CD4-positive, alpha-beta T cell treated with Interferon alpha-2 for 1 hour (primary cell): ENCODE data around the gene CAMSAP1.
A peak's percentile ranks its signal among the peaks of the same experiment; 100 is the strongest.

ENCODE experiments used
- DNase-seq, 2 donors: peaks; one replicate each; pipeline ENCODE4 v3.0.0-alpha.2; 2020 to 2022

CAMSAP1 gene

DNA sequence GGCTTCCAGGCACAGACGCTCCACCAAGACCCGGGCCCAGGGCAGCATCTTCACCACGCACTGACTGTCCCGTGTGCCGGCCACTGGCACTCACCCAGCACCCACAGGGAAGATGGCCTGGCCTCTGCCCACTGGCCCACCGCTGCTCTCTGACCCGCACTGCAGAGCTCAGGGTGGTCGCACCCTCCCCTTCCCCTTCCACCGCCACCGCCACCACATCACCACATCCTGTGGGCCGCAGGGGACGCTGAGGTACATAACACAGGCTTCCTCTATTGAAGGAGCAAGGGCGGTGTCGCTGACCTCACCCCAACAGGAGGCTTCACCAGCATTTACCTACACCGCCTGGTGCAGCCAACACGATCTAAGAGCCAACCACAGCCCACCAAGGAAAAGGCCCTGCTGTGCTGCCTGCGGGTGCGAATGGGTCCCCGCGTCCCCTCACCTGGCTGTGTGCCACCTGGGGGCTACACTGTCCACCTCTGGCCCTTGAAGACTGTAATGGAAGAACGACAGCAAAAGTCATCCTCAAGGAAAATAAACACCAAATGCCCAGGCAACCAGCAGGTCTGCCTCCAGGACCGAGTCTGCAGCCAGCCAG lies 101.8 kb downstream of the CAMSAP1 start:
- DNase-seq, result no peak

DNA sequence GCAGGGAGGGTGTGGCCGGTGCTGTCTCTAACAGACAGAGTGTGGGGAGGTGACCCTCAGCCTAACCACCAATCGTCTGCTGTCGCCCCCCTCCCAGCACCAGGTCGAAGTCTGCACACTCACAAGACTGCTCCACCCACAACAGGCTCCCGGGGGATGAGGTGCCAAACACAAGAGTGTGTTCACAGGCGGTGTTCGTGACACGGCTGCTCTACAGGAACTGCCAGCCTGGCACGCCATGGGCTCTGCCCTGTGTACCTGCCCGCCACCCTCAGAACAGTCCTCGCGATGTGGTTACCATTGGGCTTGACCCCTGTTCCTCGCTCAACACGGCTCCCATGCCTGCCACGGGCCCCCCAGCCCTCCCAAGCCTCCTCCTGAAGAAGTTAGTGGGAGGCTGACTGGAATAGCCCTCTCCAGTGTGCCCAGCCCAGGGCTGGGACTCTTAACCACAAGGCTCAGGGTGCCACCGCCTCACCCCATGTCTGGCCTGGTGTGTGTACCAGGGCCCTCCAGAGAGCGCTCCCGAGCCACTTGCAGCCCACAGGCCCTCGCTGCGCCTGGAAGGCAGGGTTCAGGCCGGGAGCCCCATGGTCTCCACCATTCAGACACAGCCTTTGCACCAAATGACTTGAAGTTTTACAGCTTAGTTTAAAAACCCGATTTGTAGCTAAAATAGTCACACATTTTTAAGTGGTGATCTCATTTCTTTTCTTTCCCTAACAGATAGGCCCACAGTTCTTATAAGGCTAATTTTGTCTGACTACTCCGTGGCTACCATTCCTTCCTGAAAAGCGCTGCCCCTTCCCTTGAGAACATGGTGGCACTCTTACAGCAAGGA lies 102.5 kb downstream of the CAMSAP1 start:
- no peak for DNase-seq

GRCh38 chr9:135803441-135803840 lies 103.9 kb downstream of the CAMSAP1 start:
- no peak for DNase-seq

DNA sequence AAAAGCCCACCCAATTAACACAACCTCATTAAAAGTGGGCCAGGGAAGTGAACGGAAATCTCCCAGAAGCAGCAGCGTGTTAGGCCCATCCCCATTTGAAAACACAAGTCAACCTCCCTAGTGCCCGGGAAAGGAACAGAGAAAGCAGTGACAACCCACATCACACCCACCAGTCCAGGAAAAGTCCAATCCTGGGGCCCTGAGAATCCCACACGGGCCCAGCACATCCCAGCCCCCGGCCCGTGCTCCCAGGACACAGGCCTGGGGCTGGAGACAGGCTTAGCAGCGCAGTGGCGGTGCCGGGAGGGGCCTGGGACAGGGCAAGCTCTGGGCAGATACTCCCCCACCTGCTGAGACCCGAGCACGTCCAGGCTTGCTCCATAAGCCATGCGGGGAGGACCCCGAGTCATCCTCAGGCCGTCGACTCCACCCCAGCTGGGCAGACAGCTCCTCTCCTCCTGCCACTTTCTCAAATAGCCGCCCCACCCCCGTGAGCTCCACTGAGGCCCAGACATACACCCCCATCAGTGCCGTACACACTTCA lies 104.4 kb downstream of the CAMSAP1 start:
- no peak for DNase-seq

- DNase-seq, result no peak
These were observed 106.3 kb downstream of the CAMSAP1 start for GRCh38 chr9:135801070-135801469.

- DNase-seq, result no peak
These were observed 108.1 kb downstream of the CAMSAP1 start for GRCh38 chr9:135799261-135799660.

DNA sequence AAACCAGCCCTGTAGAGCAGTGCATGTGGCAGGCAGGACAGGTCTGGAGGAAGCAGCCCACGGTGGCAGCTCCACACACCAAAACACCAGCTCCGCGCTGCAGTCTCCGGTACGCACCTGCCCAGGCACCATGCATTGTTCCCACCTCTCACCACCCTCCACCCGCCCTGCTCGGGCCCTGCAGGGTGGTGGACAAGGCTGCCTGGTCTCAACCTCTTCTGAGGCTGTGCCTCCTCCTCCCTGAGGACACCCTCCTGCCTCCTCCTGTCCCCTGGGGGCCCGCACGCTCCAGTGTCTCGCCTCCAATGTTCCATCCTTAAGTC lies 109.1 kb downstream of the CAMSAP1 start:
- no peak for DNase-seq

DNA sequence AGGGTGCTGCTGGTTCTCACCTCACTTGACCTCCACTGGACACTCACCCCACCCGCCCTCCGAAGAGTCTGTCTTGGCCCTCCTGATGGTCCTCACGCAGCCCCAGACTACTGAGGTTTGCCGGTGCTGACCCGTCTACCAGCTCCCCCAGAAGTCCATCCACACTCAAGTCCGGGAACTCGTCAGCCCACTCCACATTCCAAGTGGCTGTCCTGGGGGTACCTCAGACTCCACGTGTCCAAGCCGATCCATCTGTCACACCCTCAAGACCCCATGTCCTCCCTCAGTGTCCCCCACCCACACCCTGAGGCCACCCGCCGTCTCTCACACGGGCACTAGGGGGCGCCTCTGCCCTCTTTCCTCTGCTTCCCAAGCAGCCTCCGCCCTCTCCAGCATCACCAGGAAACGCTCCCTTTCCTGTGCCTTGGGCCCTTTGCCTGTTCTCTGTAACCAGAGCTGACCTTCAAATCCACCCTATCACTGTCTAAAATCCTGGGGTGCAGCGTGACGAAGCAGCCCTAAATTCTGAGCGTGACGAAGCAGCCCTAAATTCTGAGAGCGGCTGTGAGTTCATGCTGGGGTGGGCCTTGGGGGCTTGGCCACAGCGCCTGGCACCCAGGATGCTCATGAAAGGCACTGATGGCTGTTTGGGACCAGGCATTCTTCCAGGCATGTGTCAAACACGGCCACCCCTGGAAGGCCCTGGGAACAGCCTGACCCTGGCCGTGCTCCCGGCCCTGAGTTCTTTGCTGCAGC lies 109.7 kb downstream of the CAMSAP1 start:
- peak in 1 of 2 donors; percentile 5 for DNase-seq

DNA sequence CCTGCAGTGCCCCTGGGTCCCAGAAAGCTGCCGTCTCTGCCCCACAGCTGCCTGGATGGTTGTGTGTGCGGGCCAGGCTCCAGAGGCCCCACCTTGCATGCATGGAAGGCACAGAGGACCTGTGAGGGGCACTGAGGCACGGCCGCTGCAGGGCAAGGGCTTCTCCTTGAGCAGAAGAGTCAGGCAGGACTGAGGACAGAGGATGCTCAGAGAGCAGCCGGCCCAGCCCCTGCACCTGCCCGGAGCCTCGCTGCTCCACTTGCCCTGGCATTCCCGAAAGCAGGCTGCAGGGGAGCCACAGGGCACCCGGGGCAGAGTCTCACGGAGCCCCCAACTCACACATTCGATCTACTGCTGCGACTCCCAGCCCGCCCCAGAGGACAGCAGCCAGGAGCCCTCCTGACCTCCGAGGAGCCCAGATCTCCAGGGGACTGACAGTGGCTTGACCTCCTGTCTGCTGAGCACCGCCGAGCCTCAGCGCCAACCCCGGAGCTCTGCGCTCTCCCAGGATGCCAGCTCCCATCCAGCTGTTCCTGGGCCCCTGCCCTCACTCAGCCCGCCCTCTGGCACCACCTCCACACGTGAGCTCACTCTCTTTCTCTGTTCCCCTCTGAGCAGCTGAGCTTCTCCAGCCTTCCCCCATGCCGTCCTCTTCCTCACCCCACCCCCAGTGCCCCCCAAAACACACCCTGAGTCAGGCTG lies 110.4 kb downstream of the CAMSAP1 start:
- DNase-seq, result no peak

GRCh38 chr9:135795391-135795790 lies 112.0 kb downstream of the CAMSAP1 start:
- DNase-seq, result no peak

DNA sequence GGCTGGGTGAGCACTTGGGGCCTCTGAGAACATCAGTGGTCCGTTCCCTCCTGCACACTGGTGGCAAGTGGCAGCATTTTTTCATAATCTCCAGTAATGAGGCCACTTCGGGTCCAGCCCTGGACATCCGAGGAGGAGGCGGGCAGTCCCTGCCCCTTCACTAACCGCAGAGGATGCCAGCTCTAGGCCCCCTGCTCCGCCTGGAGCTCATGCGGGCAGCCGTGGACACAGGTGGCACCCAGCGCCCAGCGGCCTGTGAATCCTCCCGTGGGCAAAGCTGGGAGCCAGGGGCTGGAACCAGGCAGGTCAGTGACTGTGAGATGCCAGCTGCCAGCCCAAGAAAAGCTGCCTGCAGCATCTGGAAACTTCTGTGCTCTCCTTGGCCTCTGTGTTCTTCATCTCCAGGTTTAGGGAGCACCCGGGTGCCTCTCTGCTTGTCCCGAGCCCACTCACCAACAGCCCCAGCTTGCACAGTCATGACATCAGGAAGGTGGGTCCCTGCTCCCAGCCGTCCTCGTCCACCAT lies 112.9 kb downstream of the CAMSAP1 start:
- no peak for DNase-seq

DNA sequence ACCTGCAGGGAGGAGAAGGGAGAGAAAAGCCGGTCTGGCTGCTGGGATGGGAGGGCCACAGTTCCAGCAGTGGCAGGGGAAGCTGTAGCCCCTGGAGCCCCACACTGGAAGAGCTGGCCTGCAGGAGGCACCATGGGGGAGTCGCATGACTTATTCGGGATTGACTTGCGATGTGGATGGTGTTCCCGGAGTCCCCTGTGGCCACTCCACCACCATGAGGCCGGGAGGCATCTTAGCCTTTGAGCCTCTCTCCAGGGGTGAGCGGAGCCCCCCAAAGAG lies 113.3 kb downstream of the CAMSAP1 start:
- no peak for DNase-seq

DNA sequence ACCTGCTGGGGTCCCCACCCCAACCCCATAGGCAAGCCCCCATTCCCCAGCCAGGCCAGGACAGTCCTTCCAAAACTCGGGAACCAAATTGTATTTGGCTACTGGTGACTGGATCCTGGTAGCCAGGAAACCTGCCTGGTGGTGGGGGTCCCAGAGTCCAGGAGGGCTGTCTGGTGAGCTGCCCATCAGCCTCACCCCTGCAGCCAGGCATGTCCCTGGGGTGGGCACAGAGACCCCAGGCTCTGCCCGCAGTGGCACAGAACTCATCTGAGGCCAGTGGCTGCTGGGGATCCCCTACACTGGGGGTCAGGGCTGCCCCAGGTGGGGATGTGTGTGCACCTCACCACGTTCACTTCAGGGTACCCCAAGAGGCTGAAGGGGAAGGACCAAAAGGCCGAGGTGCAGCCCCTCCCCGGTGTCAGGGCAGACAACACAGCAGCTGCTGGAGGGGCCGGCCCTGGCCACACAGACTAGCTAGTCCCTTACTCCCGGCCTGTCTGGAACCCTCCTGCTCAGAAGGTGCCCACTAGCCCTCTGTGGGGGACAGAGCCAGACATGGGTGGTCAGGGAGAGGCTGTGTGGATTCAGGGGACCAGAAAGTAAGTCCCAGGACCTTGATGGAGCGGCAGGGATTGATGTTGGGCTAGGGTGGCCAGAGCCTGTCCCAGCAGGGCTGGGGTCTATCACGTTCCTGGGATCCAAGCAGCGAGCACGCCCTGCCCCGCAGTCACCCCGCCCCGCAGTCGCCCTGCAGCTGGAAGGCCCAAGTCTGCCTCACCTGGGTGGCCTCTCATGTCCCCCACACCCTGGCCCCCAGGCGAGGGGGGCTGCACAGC lies 113.9 kb downstream of the CAMSAP1 start:
- DNase-seq, result no peak

- no peak for DNase-seq
These were observed 114.8 kb downstream of the CAMSAP1 start for GRCh38 chr9:135792268-135793128.

DNA sequence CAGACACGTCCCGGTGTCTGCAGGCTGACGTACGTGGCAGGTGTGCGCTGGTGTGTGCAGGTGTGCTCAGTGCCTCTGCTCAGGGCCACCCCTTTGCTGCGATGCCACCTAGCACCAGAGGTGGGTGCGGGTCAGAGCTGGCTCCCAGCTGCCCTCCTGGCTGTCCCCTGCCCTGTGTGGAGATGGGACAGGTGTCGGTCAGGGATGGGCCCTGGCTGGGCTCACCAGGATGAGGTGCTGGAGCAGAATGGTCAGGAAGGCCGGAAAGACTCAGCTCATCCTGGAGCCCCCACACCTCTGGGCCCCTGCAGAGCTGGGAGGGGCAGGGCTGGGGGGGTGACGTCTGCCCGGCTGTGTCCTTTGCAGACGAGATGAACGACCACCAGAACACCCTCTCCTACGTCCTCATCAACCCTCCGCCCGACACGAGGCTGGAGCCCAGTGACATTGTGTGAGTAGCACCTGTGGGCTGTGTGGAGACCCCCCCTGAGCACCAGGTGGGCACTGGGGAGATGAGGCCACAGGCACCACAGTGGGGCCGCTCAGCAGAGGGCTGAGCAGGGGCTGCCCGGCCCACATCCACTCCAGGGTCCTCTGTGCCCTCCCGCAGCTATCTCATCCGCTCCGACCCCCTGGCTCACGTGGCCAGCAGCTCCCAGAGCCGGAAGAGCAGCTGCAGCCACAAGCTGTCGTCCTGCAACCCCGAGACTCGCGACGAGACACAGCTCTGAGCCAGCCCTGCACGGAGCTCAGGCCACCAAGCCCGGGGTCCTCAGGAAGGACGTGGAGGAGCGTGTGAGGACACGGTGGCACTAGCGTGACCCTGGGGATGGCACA lies 115.7 kb downstream of the CAMSAP1 start:
- no peak for DNase-seq

DNA sequence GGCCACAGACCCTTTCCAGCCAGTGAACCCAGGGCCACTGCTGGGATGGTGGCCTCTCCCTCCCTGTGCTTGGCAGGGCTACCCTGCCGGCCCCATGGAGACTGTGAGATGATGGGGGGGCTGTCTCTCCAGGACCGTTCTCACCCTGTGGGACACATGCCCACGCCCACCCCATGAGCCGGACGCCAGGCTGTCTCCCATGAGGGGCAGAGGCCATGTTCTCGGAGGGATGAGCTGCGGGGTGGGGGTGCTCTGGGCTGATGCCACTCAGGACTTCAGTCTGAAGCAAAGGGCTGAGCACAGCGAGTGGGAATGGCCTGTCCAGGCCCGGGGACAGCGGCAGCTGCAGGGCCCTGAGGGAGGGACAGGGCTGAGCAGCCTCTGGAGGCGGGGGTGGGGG lies 116.5 kb downstream of the CAMSAP1 start:
- DNase-seq, result no peak

DNA sequence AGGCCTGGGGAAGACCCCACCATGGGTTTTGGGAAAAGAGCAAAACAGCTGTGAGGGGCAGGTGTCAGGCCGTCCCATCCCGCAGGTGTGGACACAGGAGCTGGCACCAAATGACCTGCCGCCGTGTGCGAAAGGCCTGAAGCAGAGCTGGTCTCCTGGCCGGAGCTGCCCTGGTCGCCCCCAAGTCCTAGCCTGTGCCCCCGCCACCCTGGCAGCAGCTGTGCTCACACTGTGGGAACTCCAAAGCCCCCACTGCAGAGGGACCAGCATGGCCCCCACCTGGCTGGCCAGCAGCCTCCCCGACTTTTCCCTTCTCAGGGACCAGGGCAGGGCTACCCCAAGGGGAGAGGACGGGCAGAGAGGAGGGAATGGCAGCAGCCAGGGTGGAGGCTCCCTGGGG lies 117.0 kb downstream of the CAMSAP1 start:
- no peak for DNase-seq

DNA sequence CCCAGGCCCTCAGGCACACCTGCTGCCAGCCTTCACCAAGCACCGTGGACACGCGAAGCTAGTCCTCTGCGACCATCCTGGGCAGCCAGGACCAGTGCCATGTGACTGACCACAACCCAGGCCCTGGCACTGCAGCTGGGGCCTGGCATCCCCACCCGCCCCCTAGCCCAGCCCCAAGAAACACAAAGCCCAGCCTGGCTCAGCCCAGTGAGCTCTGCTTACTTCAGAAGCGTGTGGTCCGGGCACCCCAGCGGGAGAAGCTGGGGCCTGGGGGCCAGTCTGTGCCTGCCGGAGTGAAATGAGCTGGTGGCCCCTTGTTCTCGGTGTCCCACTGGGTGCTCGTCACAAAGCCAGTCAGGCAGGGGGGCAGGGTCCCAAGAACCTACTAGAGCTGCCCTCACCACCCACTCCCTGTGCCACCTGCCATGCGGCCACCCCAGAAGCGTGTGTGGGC lies 117.5 kb downstream of the CAMSAP1 start:
- DNase-seq, result no peak

GRCh38 chr9:135788576-135789300 lies 118.6 kb downstream of the CAMSAP1 start:
- DNase-seq, result no peak
